GM11168 (cell line): ENCODE data around the gene MDC1.
"Not testable (repeated sequence)": the region's sequence is repeated elsewhere in the genome, so short reads cannot be mapped to it uniquely, and the experiment has no call there.

Experiments used
- in situ Hi-C: fragments of 300-500 bp; cut with MboI; formaldehyde crosslinking; loops from one replicate; pipeline ENCODE4 v1.12.0; 2022; ENCODE audit warnings: low sequenced_read_pairs; ENCODE audit not compliant: unreplicated experiment

Gene MDC1, protein sequence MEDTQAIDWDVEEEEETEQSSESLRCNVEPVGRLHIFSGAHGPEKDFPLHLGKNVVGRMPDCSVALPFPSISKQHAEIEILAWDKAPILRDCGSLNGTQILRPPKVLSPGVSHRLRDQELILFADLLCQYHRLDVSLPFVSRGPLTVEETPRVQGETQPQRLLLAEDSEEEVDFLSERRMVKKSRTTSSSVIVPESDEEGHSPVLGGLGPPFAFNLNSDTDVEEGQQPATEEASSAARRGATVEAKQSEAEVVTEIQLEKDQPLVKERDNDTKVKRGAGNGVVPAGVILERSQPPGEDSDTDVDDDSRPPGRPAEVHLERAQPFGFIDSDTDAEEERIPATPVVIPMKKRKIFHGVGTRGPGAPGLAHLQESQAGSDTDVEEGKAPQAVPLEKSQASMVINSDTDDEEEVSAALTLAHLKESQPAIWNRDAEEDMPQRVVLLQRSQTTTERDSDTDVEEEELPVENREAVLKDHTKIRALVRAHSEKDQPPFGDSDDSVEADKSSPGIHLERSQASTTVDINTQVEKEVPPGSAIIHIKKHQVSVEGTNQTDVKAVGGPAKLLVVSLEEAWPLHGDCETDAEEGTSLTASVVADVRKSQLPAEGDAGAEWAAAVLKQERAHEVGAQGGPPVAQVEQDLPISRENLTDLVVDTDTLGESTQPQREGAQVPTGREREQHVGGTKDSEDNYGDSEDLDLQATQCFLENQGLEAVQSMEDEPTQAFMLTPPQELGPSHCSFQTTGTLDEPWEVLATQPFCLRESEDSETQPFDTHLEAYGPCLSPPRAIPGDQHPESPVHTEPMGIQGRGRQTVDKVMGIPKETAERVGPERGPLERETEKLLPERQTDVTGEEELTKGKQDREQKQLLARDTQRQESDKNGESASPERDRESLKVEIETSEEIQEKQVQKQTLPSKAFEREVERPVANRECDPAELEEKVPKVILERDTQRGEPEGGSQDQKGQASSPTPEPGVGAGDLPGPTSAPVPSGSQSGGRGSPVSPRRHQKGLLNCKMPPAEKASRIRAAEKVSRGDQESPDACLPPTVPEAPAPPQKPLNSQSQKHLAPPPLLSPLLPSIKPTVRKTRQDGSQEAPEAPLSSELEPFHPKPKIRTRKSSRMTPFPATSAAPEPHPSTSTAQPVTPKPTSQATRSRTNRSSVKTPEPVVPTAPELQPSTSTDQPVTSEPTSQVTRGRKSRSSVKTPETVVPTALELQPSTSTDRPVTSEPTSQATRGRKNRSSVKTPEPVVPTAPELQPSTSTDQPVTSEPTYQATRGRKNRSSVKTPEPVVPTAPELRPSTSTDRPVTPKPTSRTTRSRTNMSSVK (N-terminal part only)

DNA sequence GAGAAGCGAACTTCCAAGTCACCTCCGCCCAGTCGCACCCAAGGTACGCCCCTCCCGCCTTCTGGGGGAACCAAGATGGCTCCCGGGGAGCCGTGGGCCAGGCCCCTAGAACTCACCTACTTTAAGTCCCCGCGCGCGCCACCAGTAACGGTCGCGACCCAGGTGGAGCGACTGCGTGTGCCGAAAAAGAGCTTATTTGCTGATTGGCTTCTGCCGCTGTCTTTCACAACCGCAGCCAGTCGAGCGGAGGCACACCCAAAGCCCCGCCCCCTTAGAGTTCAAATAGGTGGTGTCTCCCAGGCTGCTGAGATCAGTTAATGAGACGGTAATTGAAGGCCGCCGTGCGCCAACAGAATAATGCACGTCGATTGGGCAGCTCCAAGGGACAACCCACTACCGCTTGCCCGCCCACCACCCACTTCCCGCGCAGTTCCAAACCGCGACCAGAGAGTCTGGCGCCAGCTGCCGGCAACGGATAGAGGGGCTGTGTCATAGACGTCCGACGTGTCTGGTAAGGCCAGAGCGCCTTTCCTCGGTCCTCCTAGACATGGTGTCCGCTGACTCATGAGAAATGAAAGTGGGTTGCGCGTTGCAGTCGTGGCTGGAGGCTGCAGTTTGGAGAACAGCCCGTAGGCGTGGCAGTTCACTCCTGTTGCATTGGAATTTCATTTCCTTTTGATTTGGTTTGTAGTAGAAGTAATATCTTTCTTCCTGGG, at the start of gene MDC1:
Gene MDC1, minus strand, starts transcription at position 153 of the 716 bp plus-strand sequence. CDS start 2,106 bp downstream, outside the sequence.
- in situ Hi-C loops, result no loop called here

DNA sequence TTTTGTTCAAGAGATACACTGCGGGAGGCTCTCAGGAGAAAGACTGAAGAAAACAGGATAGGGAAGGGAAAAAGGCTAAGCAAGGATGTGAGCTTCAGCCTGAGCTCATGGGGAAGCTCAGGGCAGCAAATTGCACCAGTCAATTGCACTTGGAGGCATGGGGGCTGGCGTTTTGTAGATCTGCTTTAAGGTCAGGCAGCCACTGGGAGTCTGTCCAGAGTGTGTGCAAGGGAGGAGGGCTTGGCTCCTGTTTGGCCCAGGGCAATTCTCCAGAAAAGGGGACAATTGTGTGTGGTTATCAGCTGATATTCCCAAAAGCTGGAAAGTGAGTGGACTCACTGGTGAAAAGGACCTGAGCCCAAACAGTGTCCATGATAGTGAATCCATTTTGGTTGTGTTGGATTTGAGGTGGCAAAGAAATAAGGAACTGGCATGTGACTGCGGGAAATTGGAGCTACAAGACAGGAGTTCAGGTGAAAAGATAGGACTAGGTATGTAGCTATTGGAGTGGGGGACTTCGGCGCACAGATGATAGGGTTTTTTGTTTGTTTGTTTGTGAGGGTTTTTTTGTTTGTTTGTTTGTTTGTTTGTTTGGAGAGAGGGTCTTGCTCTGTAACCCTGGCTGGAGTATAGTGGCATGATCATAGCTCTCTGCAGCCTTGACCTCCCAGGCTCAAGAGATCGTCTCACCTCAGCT, 49.5 kb upstream of the MDC1 start:
- in situ Hi-C loops, result no loop called here

DNA sequence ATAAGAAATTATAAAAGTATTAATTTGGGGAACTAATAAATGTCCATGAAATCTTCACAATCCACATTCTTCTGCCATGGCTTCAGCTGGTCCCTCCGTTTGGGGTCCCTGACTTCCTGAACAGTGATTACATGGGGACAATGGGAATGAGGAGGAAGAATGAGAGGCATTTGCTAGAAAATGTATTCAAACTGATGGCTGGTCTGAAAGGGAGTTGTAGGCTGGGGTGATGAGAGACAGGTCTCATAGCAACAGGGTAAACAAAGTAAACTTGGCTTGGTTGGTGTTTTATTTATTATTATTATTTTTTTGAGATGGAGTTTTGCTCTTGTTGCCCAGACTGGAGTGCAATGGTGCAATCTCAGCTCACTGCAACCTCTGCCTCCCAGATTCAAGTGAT, 48.4 kb upstream of the MDC1 start:
- in situ Hi-C loops, result not testable (repeated sequence)

DNA sequence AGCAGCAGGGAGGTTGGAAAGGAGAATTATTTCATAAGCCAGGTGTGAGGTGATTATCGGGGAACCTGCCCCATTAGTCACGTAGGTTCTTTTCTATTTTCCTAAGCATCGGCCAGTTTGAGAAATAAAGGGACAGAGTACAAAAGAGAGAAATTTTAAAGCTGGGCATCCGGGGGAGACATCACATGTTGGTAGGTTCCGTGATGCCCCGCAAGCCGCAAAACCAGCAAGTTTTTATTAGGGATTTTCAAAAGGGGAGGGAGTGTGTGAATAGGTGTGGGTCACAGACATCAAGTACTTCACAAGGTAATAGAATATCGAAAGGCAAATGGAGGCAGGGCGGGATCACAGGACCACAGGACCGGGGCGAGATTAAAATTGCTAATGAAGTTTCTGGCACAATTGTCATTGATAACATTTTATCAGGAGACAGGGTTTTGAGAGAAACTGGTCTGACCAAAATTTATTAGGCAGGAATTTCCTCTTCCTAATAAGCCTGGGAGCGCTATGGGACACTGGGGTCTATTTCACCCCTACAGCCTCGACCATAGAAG, 47.5 kb upstream of the MDC1 start:
- in situ Hi-C loops, result not testable (repeated sequence)

DNA sequence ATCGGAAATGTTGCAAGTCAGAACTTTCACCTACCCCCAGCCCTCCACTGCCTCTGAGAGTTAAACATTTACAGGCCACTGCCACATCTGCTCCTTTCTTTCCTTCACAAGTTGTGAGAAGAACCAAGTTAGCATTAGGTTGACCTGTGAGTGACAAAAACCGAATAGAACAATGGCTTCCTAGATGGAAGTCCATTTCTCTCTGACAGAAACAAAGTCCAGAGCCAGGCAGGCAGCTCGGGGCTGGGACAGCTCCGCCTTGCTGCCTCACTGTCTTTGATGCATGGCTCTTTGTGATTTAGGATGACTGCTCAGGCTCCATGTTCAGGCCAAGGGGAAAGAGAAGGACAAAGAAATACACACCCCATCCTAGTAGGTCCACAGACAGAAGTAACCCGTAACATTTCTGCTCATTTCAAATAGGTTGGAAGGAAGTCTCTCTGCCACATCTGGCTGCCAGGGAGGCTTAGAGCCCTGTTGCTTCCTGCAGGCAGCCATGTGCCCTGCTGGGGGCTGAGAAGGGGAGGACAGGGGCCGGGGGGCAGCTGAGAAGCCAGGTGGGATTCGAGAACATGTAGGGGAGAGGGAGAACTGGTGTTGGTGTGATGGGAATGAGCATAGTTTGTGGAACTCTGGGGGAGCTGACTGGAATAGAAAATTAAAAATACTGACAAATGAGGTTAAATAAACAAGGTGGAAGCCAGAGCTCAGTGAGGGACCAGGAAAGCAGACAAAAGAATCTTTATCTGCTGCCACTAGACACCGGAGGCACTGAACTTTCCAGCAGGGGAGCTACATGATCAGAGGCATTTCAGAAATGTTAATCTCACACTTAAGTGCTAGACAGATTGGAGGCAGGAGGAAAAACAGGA, 46.8 kb upstream of the MDC1 start:
- in situ Hi-C loops, result no loop called here

DNA sequence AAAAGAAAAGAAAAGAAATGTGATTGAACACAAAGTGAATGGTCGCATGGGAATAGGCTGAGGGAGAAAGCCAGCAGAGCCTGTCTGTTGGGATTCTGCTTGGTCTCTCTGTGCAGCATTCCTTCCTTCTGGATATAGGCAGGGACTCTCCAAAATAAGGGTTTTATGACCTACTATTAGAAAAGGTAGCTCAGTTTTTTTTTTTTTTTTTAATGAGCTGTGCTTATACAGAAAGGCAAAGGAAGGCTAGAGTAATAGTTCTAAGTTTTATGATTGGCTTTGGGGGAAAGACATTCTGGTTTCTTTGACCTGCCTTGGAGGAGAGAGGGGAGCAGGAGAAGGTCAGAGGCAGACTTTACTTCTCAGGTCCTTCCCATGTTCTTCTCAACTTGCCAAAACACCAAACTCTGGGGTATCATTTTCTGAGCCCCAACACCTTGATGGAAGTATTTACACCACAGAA, 46.1 kb upstream of the MDC1 start:
- in situ Hi-C loops, result no loop called here

DNA sequence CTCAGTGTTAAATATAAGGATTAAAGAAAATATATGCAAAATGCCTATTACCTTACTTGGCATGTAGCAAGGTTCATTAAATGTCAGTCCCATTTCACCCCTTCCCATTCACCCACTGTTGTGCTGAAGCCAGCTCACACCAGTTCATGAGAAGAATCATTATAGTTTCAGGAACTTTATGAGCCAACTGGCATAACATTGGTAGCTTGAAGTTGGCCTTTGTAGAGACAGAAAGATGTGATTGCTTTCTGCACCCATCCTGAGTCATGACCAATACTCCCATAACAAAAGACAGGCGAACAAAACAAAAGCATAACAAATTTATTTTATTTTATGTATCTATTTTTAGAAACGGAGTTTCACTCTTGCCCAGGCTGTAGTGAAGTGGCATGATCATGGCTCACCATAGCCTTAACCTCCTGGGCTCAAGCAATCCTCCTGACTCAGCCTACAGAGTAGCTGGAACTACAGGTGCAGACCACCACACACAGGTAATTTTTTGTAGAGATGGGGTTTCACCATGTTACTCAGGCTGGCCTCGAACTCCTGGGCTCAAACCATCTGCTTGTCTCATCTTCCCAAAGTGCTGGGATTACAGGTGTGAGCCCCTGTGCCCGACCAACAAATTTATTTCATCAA, 44.8 kb upstream of the MDC1 start:
- in situ Hi-C loops, result no loop called here

DNA sequence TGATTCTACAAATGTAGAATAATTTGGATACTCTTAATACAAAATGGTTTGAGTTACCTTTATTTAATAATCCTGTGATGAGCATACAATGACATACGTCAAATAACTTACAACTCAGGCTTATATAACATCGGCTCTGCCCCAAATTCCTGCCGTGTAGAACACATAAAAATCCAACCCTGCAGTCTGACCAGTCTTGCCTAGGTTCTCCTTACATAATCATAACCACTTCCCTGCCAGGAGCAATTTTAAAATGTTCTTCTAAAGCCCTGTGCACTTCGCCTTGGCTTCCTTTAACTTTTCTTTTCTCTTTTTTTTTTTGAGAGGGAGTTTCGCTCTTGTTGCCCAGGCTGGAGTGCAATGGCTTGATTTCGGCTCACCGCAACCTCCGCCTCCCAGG, 43.5 kb upstream of the MDC1 start:
- in situ Hi-C loops, result no loop called here

DNA sequence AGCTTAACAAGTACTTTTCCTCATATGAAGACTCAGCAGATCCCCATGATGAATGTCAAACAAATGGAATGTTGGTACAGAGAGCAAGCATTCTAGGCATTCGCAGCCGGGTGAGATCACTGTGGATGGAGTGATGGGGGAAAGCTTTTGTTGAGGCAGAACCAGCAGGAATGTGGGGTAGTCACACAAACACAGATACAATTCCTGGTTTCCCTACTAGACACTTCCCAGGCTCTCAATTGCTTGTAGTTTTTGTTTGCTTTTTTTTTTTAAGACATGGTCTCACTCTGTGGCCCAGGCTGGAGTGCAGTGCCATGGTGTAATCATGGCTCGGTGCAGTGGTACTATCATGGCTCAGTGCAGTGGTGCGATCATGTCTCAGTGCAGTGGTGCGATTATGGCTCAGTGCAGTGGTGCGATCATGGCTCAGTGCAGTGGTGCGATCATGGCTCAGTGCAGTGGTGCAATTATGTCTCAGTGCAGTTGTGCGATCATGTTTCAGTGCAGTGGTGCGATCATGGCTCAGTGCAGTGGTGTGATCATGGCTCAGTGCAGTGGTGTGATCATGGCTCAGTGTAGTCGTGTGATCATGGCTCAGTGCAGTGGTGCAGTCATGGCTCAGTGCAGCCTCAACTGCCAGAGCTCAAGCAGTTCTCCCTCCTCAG, 42.6 kb upstream of the MDC1 start:
- in situ Hi-C loops, result no loop called here

DNA sequence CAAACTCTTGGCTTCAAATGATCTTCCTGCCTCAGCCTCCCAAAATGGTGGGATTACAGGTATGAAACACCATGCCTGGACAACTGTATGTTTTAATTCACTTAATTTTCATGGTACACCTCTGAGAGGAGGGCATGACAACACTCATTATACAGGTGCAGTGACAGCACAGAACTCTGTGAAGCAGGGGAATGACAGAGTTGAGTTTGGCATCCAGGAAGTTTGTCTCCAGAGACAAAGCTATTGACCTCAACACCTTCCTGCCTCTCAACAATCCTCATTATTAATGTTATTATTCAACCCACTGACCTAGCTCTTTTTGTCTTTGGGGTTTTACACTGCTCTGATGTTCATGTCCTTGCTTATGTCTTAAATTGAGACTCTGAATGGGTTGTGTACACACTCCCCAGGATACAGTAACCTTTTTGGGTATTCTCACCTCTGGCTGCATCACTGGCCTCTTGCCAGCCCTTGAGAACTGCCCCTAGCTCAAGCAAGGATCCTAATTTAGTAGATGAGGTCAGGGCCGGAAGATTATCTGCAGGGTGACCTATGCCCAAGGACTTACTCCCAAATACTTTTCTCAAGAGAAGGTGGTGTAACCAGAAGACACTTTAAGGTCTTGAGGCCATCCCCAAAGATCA, 40.3 kb upstream of the MDC1 start:
- in situ Hi-C loops, result no loop called here

DNA sequence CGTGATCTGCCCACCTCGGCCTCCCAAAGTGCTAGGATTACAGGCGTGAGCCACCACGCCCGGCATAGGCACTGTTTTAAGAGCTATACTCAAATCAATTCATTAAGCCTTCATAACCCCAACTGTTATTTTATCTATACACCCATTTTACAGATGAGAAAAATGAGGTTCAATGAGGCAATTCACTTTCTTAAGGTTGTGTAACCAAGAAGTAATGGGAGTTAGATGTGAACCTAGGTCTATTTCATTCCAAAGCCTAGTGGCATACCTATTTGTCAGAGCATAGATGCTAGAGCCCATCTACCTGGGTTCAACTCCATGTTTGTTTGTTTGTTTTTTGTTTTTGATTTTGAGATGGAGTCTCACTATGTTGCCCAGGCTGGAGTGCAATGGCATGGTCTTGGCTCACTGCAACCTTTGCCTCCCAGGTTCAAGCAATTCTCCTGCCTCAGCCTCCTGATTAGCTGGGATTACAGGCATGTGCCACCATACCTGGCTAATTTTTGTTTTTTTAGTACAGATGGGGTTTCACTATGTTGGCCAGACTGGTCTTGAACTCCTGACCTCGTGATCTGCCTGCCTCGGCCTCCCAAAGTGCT, 39.4 kb upstream of the MDC1 start:
- in situ Hi-C loops, result not testable (repeated sequence)

DNA sequence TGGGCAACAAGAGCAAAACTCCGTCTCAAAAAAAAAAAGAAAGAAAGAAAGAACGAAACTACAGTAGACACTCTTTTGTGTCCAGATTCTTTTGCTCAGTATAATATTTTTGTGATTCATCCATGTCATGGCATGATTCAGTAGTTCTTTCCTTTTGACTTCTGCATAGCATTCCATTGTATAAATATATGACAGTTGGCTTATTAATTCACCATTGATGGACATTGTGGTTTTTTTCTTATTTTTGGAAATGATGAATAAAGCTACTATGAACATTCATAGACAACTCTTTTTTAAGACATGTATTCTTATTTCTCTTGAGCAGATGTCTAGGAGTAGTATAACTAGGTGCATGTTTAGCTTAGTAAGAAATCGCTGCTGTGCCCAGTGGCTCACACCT, 37.5 kb upstream of the MDC1 start:
- in situ Hi-C loops, result no loop called here

DNA sequence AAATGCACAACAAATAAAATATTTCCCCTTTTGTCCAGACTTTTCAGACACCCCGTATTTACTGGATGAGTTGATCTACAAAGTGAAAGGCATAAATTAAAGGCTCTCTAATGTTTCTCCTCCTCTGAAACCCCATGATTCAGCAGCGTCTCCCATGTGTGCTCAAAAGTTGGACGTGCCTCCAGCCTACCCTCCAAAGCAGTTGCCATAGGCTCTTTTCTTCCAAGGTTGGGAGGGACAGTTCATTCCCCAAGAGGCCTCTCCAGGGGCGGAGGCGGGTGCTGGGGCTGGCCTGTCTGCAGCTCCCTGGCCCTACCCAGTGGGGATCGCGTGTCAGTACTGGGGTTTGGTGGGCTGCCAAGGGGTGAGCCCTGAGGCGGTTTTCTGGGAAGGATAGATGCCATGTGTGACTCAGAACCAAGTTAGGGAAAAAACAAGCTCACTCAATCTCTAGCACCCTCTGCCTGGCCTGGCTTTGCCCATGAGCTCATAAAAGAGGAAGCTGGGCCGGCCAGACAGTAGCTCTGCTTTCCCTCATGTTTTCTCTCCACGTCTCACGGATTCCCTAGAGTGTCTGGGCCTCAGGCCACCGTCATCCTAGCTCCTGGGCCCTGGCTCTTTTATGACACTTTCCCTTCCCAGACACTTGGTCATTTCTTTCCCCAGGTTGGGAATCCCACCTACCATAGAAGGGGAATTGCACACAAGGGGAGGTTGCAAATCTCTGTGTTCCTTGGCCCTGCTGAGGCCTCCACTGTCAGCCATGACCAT, 35.3 kb upstream of the MDC1 start:
- in situ Hi-C loops, result no loop called here

DNA sequence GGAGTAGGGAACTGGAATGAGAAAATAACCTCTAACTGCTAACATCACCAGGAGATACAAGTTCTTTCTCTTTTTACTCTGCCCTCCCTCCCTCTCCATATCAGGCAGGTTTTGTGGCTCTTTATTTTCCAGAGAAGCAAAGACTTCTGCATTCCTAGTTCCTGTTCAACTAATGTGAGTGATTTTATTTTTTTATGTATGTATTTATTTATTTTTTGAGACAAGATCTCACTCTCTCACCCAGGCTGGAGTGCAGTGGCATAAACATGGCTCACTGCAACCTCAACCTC, 33.2 kb upstream of the MDC1 start:
- in situ Hi-C loops, result no loop called here

DNA sequence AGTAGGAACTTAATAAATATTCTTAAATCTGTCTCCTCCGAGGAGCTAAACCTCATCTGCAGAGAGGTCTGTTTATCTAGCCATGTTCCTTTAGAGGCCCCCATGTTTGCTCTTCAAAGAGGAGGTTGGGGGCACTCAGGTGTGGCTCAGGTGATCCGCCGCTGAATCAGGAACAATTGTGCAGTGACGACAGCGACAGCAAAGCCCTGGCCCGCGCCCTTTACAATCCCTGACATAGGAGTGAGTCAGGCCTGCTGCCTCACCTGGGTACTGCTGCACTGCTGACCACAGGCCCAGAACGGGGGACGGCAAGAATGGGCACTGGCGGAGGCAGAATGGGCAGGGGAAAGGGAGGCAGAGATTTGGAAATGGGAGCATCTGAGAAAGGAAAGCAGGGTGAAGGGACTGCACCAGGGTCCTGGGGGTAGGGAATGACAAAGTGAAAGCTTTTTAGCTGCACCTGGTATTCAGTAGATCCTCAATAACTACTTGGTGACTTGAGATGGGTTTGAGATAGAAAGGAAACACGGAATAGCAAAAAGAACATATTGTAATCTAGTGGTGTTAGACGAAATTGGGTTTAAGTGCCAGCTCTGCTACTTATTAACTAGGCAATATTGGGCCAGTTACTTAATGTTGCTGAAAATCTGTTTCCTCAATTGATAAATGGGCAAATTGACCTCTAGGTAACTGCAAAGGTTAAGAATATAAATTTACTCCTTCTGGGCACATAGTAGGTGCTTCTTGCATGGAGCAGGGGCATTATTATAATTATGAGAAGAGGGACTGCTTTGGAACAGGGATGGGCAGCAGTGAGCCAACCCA, 32.7 kb upstream of the MDC1 start:
- in situ Hi-C loops, result no loop called here
